HG02571 (cell line): ENCODE data around the gene TRA2B.
"Not testable (repeated sequence)": the region's sequence is repeated elsewhere in the genome, so short reads cannot be mapped to it uniquely, and the experiment has no call there.

Experiments used
- ATAC-seq: cut with Tn5 transposase; IDR thresholded peaks from one replicate; pipeline ENCODE4 v1.9.1; 2021; ENCODE audit warnings: mild to moderate bottlenecking, moderate library complexity; ENCODE audit not compliant: unreplicated experiment

TRA2B gene

GRCh38 chr3:185929192-185930151 is 8.3 kb downstream of the TRA2B start:
- ATAC-seq, result no peak

GRCh38 chr3:185928496-185928895 is 9.3 kb downstream of the TRA2B start:
- ATAC-seq, result no peak

- no peak for ATAC-seq
Measured at GRCh38 chr3:185927501-185928200, 10.2 kb downstream of the TRA2B start.

GRCh38 chr3:185926445-185926844 is 11.4 kb downstream of the TRA2B start:
- no peak for ATAC-seq

GRCh38 chr3:185925353-185925752 is 12.5 kb downstream of the TRA2B start:
- no peak for ATAC-seq

- no peak for ATAC-seq
Measured at GRCh38 chr3:185924375-185924774, 13.4 kb downstream of the TRA2B start.

GRCh38 chr3:185920184-185920583 is 17.6 kb downstream of the TRA2B start:
- no peak for ATAC-seq

- no peak for ATAC-seq
Measured at GRCh38 chr3:185916042-185916833, 21.6 kb downstream of the TRA2B start.

- no peak for ATAC-seq
Measured at GRCh38 chr3:185915642-185916041, 22.2 kb downstream of the TRA2B start.

- ATAC-seq, result no peak
Measured at GRCh38 chr3:185914911-185915629, 22.7 kb downstream of the TRA2B start.

GRCh38 chr3:185912929-185913901 is 24.6 kb downstream of the TRA2B start:
- no peak for ATAC-seq

- ATAC-seq, result no peak
Measured at GRCh38 chr3:185912512-185912911, 25.3 kb downstream of the TRA2B start.

GRCh38 chr3:185911076-185911448 is 26.8 kb downstream of the TRA2B start:
- ATAC-seq, result not testable (repeated sequence)

GRCh38 chr3:185910322-185911075 is 27.3 kb downstream of the TRA2B start:
- not testable (repeated sequence) for ATAC-seq

GRCh38 chr3:185909913-185910312 is 27.9 kb downstream of the TRA2B start:
- ATAC-seq, result not testable (repeated sequence)

- no peak for ATAC-seq
Measured at GRCh38 chr3:185900228-185900627, 37.6 kb downstream of the TRA2B start.

GRCh38 chr3:185896636-185897035 is 41.2 kb downstream of the TRA2B start:
- ATAC-seq, result no peak

GRCh38 chr3:185887066-185887465 is 50.7 kb downstream of the TRA2B start:
- no peak for ATAC-seq

- ATAC-seq, result no peak
Measured at GRCh38 chr3:185884641-185885040, 53.2 kb downstream of the TRA2B start.
